HepG2 (cell line): Measurements from ENCODE around the gene AGPAT2. TPM values are rescaled to one million over a fixed set of nuclear protein-coding genes. Genes with fewer than 3 reads are reported as not detected.

ENCODE experiments used
- ARID5B ChIP-seq: IDR thresholded peaks from 2 replicates; pipeline ENCODE4 v1.4.0; 2020; ENCODE audit warnings: mild to moderate bottlenecking, missing genetic modification reagents
- ARNT2 ChIP-seq: sonication (generic); formaldehyde crosslinking; IDR thresholded peaks from 2 replicates; pipeline ENCODE4 v1.8.0; 2022; ENCODE audit warnings: mild to moderate bottlenecking, low read depth, missing genetic modification reagents, moderate library complexity
- CBX2 ChIP-seq, 2 experiments: fragments of 200-600 bp in 1 of 2; sonication (generic); formaldehyde crosslinking in 1 of 2; IDR thresholded peaks; 2 replicates each; pipeline versions ENCODE4 v1.7.0 to v1.8.1; 2018 to 2022; ENCODE audit warnings: low read depth in 2 of 2, low read length in 1 of 2, mild to moderate bottlenecking in 1 of 2, missing genetic modification reagents in 1 of 2
- ELK4 ChIP-seq: sonication (generic); formaldehyde crosslinking; IDR thresholded peaks from 2 replicates; pipeline ENCODE4 v1.9.0; 2021; ENCODE audit warnings: missing genetic modification reagents, borderline replicate concordance
- HIC2 ChIP-seq: sonication (generic); formaldehyde crosslinking; IDR thresholded peaks from 2 replicates; pipeline ENCODE4 v1.9.0; 2022; ENCODE audit warnings: low read depth, missing genetic modification reagents
- HIVEP1 ChIP-seq: sonication (generic); formaldehyde crosslinking; IDR thresholded peaks from 2 replicates; pipeline ENCODE4 v1.4.0; 2020; ENCODE audit warnings: mild to moderate bottlenecking, missing genetic modification reagents
- KLF11 ChIP-seq: IDR thresholded peaks from 2 replicates; pipeline ENCODE4 v1.6.1; 2016; ENCODE audit warnings: missing compliant biosample characterization
- MAFG ChIP-seq: sonication (generic); formaldehyde crosslinking; IDR thresholded peaks from 2 replicates; pipeline ENCODE4 v1.5.1; 2020; ENCODE audit warnings: mild to moderate bottlenecking, missing genetic modification reagents
- PAF1 ChIP-seq: IDR thresholded peaks from 2 replicates; pipeline ENCODE4 v1.6.1; 2016; ENCODE audit warnings: missing genetic modification reagents, missing compliant biosample characterization
- PBX2 ChIP-seq: IDR thresholded peaks from 2 replicates; pipeline ENCODE4 v1.6.1; 2016; ENCODE audit warnings: control low read depth
- PRPF4 ChIP-seq: fragments of 200-400 bp; formaldehyde crosslinking; IDR thresholded peaks from 2 replicates; pipeline ENCODE4 v1.6.1; 2016; ENCODE audit warnings: low read length, low read depth; ENCODE audit not compliant: poor library complexity, severe bottlenecking
- RARG ChIP-seq: sonication (generic); formaldehyde crosslinking; IDR thresholded peaks from 2 replicates; pipeline ENCODE4 v1.4.0; 2020; ENCODE audit warnings: low read depth, mild to moderate bottlenecking, missing genetic modification reagents
- SRSF4 ChIP-seq: fragments of 200-400 bp; formaldehyde crosslinking; IDR thresholded peaks from one replicate; pipeline ENCODE4 v1.6.1; 2018; ENCODE audit warnings: mild to moderate bottlenecking, low read depth, low read length, moderate library complexity; ENCODE audit not compliant: poor library complexity, severe bottlenecking
- TGIF2 ChIP-seq: IDR thresholded peaks from 2 replicates; pipeline ENCODE4 v1.6.1; 2016; ENCODE audit warnings: control low read depth, missing compliant biosample characterization
- ZNF263 ChIP-seq: sonication (generic); formaldehyde crosslinking; IDR thresholded peaks from 2 replicates; pipeline ENCODE4 v1.4.0; 2020; ENCODE audit warnings: missing genetic modification reagents
- ZNF615 ChIP-seq: sonication (generic); formaldehyde crosslinking; IDR thresholded peaks from 2 replicates; pipeline ENCODE4 v1.5.0; 2020; ENCODE audit warnings: mild to moderate bottlenecking, missing genetic modification reagents, borderline replicate concordance
- ZNF883 ChIP-seq: sonication (generic); formaldehyde crosslinking; IDR thresholded peaks from 2 replicates; pipeline ENCODE4 v1.5.1; 2020; ENCODE audit warnings: mild to moderate bottlenecking, missing genetic modification reagents; ENCODE audit errors: not compliant biosample characterization
- polyA plus RNA-seq, 8 experiments: library from polyadenylated mRNA; depleted of rRNA in 3 of 8; stranded (reverse) in 7 of 8; unstranded in 1 of 8; fragments of >200 nt; fragmentation: Illumina TruSeq in 4 of 8; extraction: Trizol in 4 of 8; gene quantifications; 2 replicates each; pipeline versions ENCODE4 v1.2.1 to v1.2.3, GENCODE V29; 2011 to 2016; ENCODE audit warnings: low read depth in 4 of 8, missing spikeins in 1 of 8, mixed read lengths in 1 of 8; ENCODE audit not compliant: insufficient read depth in 1 of 8
- total RNA-seq, 5 experiments: library from RNA; depleted of rRNA; stranded (reverse); fragments of >200 nt; fragmentation: Illumina TruSeq; extraction: Trizol; gene quantifications; 2 replicates each; pipeline ENCODE4 v1.2.3, GENCODE V29; 2016; ENCODE audit warnings: low read depth in 1 of 5

Gene AGPAT2
- total and polyA plus RNA-seq, 2 of the 13 experiments (the other 11 are each of a cell fraction or from before 2014, with no cell fraction given) = 3.9 to 25.8 TPM

- TF ChIP-seq ZNF883 (CRISPR knock-in tag) = no peak
- no peak for TF ChIP-seq PAF1
- peak; percentile 68; the same call in 1 of the 2 replicates for TF ChIP-seq HIC2 (CRISPR knock-in tag)
- no peak for TF ChIP-seq RARG (CRISPR knock-in tag)
- no peak for TF ChIP-seq ELK4 (CRISPR knock-in tag)
- TF ChIP-seq MAFG (CRISPR knock-in tag) = no peak
- no peak for TF ChIP-seq PBX2 (CRISPR knock-in tag)
- TF ChIP-seq ZNF263 (CRISPR knock-in tag) = no peak
- no peak for TF ChIP-seq ZNF615 (CRISPR knock-in tag)
- no peak for TF ChIP-seq ARNT2 (CRISPR knock-in tag)
- peak; percentile 81 for TF ChIP-seq ARID5B (CRISPR knock-in tag)
- TF ChIP-seq PRPF4 = no peak
- TF ChIP-seq TGIF2 (CRISPR knock-in tag) = no peak
- TF ChIP-seq SRSF4 = no peak
- TF ChIP-seq HIVEP1 (CRISPR knock-in tag) = no peak; the same call in 1 of the 2 replicates
- no peak for TF ChIP-seq KLF11 (CRISPR knock-in tag)
- TF ChIP-seq CBX2 (IDR thresholded peaks at IDR 0.05; ENCODE audit: low read depth, low read length) = no peak
- TF ChIP-seq CBX2 (CRISPR knock-in tag; IDR thresholded peaks at IDR 0.05; ENCODE audit: low read depth) = no peak
Measured at GRCh38 chr9:136693490-136694162, 6.4 kb upstream of the AGPAT2 start (continued).
